Suprapubic skin (tissue), 4 donors: ENCODE data around the gene CSPG5. TPM values are rescaled to one million over a fixed set of nuclear protein-coding genes. Genes with fewer than 3 reads are reported as not detected.

Experiments
- DNase-seq, 2 donors: peaks; one replicate each; pipeline ENCODE4 v3.0.0-alpha.2; 2019; ENCODE audit warnings: low spot score in 2 of 2
- H3K27ac ChIP-seq: fragments of 200-600 bp; sonication (generic); one replicate; pipeline ENCODE4 v1.5.1; 2019
- H3K27me3 ChIP-seq: fragments of 200-600 bp; sonication (generic); one replicate; pipeline ENCODE4 v1.5.1; 2019
- H3K36me3 ChIP-seq: fragments of 200-600 bp; sonication (generic); one replicate; pipeline ENCODE4 v1.5.1; 2019
- H3K4me1 ChIP-seq: fragments of 200-600 bp; sonication (generic); one replicate; pipeline ENCODE4 v1.5.1; 2019
- H3K4me3 ChIP-seq: fragments of 200-600 bp; sonication (generic); one replicate; pipeline ENCODE4 v1.5.1; 2019; ENCODE audit warnings: mild to moderate bottlenecking
- H3K9me3 ChIP-seq: fragments of 200-600 bp; sonication (generic); one replicate; pipeline ENCODE4 v1.5.1; 2019
- EP300 ChIP-seq: sonication (generic); formaldehyde crosslinking; IDR thresholded peaks from one replicate; pipeline ENCODE4 v1.6.1; 2017; ENCODE audit warnings: antibody characterized with exemption
- POLR2A ChIP-seq, 2 donors: fragments of 450-650 bp; IDR thresholded peaks; one replicate each; pipeline ENCODE4 v1.6.1; 2017; ENCODE audit warnings: antibody characterized with exemption in 2 of 2, mild to moderate bottlenecking in 2 of 2, moderate library complexity in 2 of 2
- POLR2AphosphoS5 ChIP-seq, 3 donors: sonication (generic); formaldehyde crosslinking; IDR thresholded peaks; one replicate each; pipeline ENCODE4 v1.6.1; 2017; ENCODE audit warnings: antibody characterized with exemption in 3 of 3
- WGBS: methylation state at CpG from one replicate; pipeline ENCODE4 v1.1.5; 2018; 5-methylcytosine and 5-hydroxymethylcytosine counted together
- total RNA-seq, 4 donors: library from RNA; depleted of rRNA; stranded (reverse); fragments of >200 nt; gene quantifications; one replicate each; pipeline ENCODE4 v1.1.0, GENCODE V29; 2016
- TF ChIP-seq, protein P1 (sequence below), 2 donors: fragments of 200-600 bp in 1 of 2; fragments of 450-650 bp in 1 of 2; sonication (generic) in 1 of 2; IDR thresholded peaks; one replicate each; pipeline ENCODE4 v1.5.1; 2016 to 2019; ENCODE audit warnings: antibody characterized with exemption in 2 of 2, mild to moderate bottlenecking in 1 of 2, moderate library complexity in 1 of 2

The CSPG5 gene
- total RNA-seq, 4 donors from 2014 or later: 2.3 to 2.7 (median 2.4) TPM; not detected in 1

GRCh38 chr3:47610583-47610982 lies 31.9 kb upstream of the CSPG5 start:
- Histone ChIP-seq H3K27me3 (no peaks in the 10 kb centered on the region), H3K9me3 (no peaks in the 10 kb centered on the region), H3K4me3 (no peak overlapping the region), H3K4me1 (no peaks in the 10 kb centered on the region), H3K27ac (no peak overlapping the region), H3K36me3 (peaks cover 42% of the 10 kb centered on the region)
- WGBS: 86% methylated on average over 3 of the region's 3 CpGs
- no peak for DNase-seq
- TF ChIP-seq POLR2A (IDR thresholded peaks at IDR 0.05) (no peak), EP300 (no peak), POLR2AphosphoS5 (IDR thresholded peaks at IDR 0.05) (no peak)

- TF ChIP-seq POLR2AphosphoS5 (IDR thresholded peaks at IDR 0.05) (no peak), EP300 (no peak), POLR2A (IDR thresholded peaks at IDR 0.05) (no peak)
- TF ChIP-seq, protein P1, sequence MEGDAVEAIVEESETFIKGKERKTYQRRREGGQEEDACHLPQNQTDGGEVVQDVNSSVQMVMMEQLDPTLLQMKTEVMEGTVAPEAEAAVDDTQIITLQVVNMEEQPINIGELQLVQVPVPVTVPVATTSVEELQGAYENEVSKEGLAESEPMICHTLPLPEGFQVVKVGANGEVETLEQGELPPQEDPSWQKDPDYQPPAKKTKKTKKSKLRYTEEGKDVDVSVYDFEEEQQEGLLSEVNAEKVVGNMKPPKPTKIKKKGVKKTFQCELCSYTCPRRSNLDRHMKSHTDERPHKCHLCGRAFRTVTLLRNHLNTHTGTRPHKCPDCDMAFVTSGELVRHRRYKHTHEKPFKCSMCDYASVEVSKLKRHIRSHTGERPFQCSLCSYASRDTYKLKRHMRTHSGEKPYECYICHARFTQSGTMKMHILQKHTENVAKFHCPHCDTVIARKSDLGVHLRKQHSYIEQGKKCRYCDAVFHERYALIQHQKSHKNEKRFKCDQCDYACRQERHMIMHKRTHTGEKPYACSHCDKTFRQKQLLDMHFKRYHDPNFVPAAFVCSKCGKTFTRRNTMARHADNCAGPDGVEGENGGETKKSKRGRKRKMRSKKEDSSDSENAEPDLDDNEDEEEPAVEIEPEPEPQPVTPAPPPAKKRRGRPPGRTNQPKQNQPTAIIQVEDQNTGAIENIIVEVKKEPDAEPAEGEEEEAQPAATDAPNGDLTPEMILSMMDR (IDR thresholded peaks at IDR 0.05): no peak
- WGBS: 95% methylated on average over 2 of the region's 2 CpGs
These were observed 28.7 kb upstream of the CSPG5 start for GRCh38 chr3:47607335-47607734.

GRCh38 chr3:47606165-47606564 lies 27.5 kb upstream of the CSPG5 start:
- no peak for DNase-seq
- TF ChIP-seq, protein P1 (IDR thresholded peaks at IDR 0.05): no peak
- TF ChIP-seq EP300 (no peak), POLR2A (IDR thresholded peaks at IDR 0.05) (no peak), POLR2AphosphoS5 (IDR thresholded peaks at IDR 0.05) (no peak)
- H3K27me3 ChIP-seq: no peaks in the 10 kb centered on the region
- H3K9me3 ChIP-seq: no peaks in the 10 kb centered on the region
- H3K4me3 ChIP-seq: no peak overlapping the region
- H3K36me3 ChIP-seq: peaks cover 52% of the 10 kb centered on the region
- H3K27ac ChIP-seq: no peak overlapping the region
- WGBS: 91% methylated on average over 5 of the region's 5 CpGs
- no peaks in the 10 kb centered on the region for H3K4me1 ChIP-seq

More at GRCh38 chr3:47607335-47607734, 28.7 kb upstream of the CSPG5 start:
- DNase-seq: no peak
- H3K4me1 ChIP-seq: no peaks in the 10 kb centered on the region
- H3K4me3 ChIP-seq: no peak overlapping the region
- no peaks in the 10 kb centered on the region for H3K27me3 ChIP-seq
- H3K36me3 ChIP-seq: peaks cover 52% of the 10 kb centered on the region
- H3K9me3 ChIP-seq: no peaks in the 10 kb centered on the region
- H3K27ac ChIP-seq: no peak overlapping the region

DNA sequence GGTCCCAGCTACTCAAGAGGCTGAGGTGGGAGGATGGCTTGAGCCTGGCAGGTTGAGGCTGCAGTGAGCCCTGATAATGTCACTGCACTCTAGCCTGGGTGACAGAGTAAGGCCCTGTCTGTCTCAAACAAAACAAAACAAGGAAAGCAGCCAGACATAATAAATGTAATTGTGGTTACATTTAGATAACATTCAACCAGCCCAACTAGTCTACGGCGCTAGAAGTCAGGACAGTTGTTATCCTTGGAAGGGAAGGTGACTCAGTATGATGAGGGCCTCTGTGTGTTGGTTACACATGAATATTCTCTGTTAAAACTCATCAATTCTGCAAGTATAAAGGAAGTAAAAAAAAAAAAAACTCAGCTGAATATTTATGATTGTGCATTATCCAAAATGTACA lies 27.0 kb upstream of the CSPG5 start:
- H3K4me3 ChIP-seq: no peak overlapping the region
- no peaks in the 10 kb centered on the region for H3K9me3 ChIP-seq
- no peak for DNase-seq
- H3K36me3 ChIP-seq: peaks cover 51% of the 10 kb centered on the region
- no peak overlapping the region for H3K27ac ChIP-seq
- 82% methylated on average over 2 of the region's 2 CpGs for WGBS
- H3K27me3 ChIP-seq: no peaks in the 10 kb centered on the region
- TF ChIP-seq POLR2A (IDR thresholded peaks at IDR 0.05): no peak
- TF ChIP-seq, protein P1 (IDR thresholded peaks at IDR 0.05): no peak
- TF ChIP-seq EP300: no peak
- no peak for TF ChIP-seq POLR2AphosphoS5 (IDR thresholded peaks at IDR 0.05)
- no peaks in the 10 kb centered on the region for H3K4me1 ChIP-seq

DNA sequence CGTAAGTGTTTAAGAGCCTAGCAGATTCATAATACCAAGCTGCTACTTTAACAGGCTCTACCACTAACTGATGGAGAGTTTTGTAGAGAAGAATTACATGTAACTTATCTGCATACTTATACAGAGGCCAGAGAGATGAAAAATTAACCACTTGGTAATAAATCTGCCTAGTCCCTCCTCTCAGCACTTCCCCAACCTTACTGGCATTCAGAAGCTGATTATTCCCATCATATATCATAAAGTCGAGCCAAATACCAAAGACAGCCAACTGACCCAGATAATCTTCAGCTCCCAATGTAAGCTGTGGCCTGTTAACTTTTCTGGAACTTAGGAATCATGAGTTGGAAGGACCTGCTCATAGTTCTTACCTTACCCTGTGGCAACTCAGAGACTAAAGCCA lies 25.5 kb upstream of the CSPG5 start:
- Histone ChIP-seq H3K4me3 (no peak overlapping the region), H3K9me3 (no peaks in the 10 kb centered on the region), H3K27me3 (no peaks in the 10 kb centered on the region), H3K36me3 (peaks cover 48% of the 10 kb centered on the region), H3K27ac (no peak overlapping the region), H3K4me1 (no peaks in the 10 kb centered on the region)
- DNase-seq: no peak
- WGBS: 80% methylated on average over 2 of the region's 2 CpGs
- TF ChIP-seq, protein P1 (IDR thresholded peaks at IDR 0.05): no peak
- TF ChIP-seq EP300: no peak
- TF ChIP-seq POLR2AphosphoS5 (IDR thresholded peaks at IDR 0.05): no peak
- TF ChIP-seq POLR2A (IDR thresholded peaks at IDR 0.05): no peak

GRCh38 chr3:47603332-47603731 lies 24.7 kb upstream of the CSPG5 start:
- Histone ChIP-seq H3K36me3 (peaks cover 44% of the 10 kb centered on the region), H3K27ac (no peak overlapping the region), H3K9me3 (no peaks in the 10 kb centered on the region), H3K27me3 (no peaks in the 10 kb centered on the region), H3K4me1 (no peaks in the 10 kb centered on the region), H3K4me3 (no peak overlapping the region)
- TF ChIP-seq POLR2AphosphoS5 (IDR thresholded peaks at IDR 0.05) (no peak), EP300 (no peak), POLR2A (IDR thresholded peaks at IDR 0.05) (no peak)
- TF ChIP-seq, protein P1 (IDR thresholded peaks at IDR 0.05): no peak
- no peak for DNase-seq
